Measurements from ENCODE around the gene PIK3CB. TPM values are rescaled to one million over a fixed set of nuclear protein-coding genes. Genes with fewer than 3 reads are reported as not detected.

The PIK3CB gene
- total and polyA plus RNA-seq, 10 of the 15 experiments (the other 5 are each of a cell fraction or from before 2014, with no cell fraction given) = 5.0 to 18.4 (median 10.4) TPM

GRCh38 chr3:138668107-138668506 lies 166.6 kb downstream of the PIK3CB start (continued):
- TF ChIP-seq TARDBP (IDR thresholded peaks at IDR 0.05; ENCODE audit: borderline replicate concordance) (no peak), YBX1 (IDR thresholded peaks at IDR 0.05) (no peak), ZZZ3 (IDR thresholded peaks at IDR 0.05; ENCODE audit: control insufficient read depth, insufficient read length, low read depth) (no peak), NFXL1 (IDR thresholded peaks at IDR 0.05; ENCODE audit: borderline replicate concordance) (no peak), ELK1 (IDR thresholded peaks at IDR 0.05; ENCODE audit: low read depth, low read length) (no peak), EP300 (IDR thresholded peaks at IDR 0.05; ENCODE audit: borderline replicate concordance in 1 of 2, control insufficient read depth in 1 of 2, low read depth in 2 of 2, low read length in 2 of 2) (no peak), POLR2AphosphoS5 (IDR thresholded peaks at IDR 0.05; ENCODE audit: low read length) (no peak), PRDM15 (CRISPR knock-in tag; IDR thresholded peaks at IDR 0.05) (no peak), CHD4 (IDR thresholded peaks at IDR 0.05) (no peak), ZNF217 (IDR thresholded peaks at IDR 0.05) (no peak)
